AG04449 (cell line): ENCODE measurements around the gene HIRA.
A peak's percentile ranks its signal among the peaks of the same experiment; 100 is the strongest.

Experiments used
- CTCF ChIA-PET: fragments of 350-600 bp; formaldehyde crosslinking; extraction: SDS; loops from one replicate; lab custom pipeline; 2021; ENCODE audit warnings: antibody characterized with exemption; lab: Yijun Ruan, JAX
- POLR2A ChIA-PET: fragments of 400-600, 350-600 bp; formaldehyde crosslinking; extraction: SDS; loops from one replicate; lab custom pipeline; 2020; ENCODE audit warnings: antibody characterized with exemption, inconsistent platforms; lab: Yijun Ruan, JAX
- DNase-seq: peaks from one replicate; pipeline ENCODE4 v3.0.0-alpha.2; 2010; ENCODE audit warnings: low read depth, low spot score
- H3K4me3 ChIP-seq: 2 replicates; pipeline ENCODE4 v1.5.1; 2011; ENCODE audit warnings: low read depth, mild to moderate bottlenecking, control low read depth, low read length
- CTCF ChIP-seq: IDR thresholded peaks from one replicate; pipeline ENCODE4 v1.5.1; 2011; ENCODE audit warnings: mild to moderate bottlenecking, moderate library complexity, low read length, control low read depth, inconsistent platforms; ENCODE audit not compliant: insufficient read depth; ENCODE audit errors: missing control alignments

The HIRA gene

GRCh38 chr22:19430890-19431541 lies 517 bp downstream of the HIRA start:
- peak; percentile 22 for TF ChIP-seq CTCF
- H3K4me3 ChIP-seq, result peak overlapping the region; percentile 91
- ChIA-PET CTCF (interaction anchor here (1.1 kb wide), 1 partner anchor 10 kb away, joined by 7 read pairs; no protein-coding TSS in a partner anchor), POLR2A (interaction anchor here (1.0 to 1.4 kb wide), 2 partner anchors 13 to 48 kb away, joined by 4 to 6 read pairs; partner anchors contain the start of genes CDC45 and UFD1)
- DNase-seq, result no peak

- ChIA-PET CTCF (interaction anchor here (0.7 to 1.1 kb wide), 3 partner anchors 9 to 202 kb away, joined by 3 to 7 read pairs (median 5); no protein-coding TSS in a partner anchor), POLR2A (no interaction called here)
- TF ChIP-seq CTCF, result no peak
- peak overlapping the region; percentile 91 for H3K4me3 ChIP-seq
- DNase-seq, result no peak
Observed at GRCh38 chr22:19429950-19430889, 1.3 kb downstream of the HIRA start.

GRCh38 chr22:19424186-19424500 lies 7.4 kb downstream of the HIRA start:
- no peak overlapping the region for H3K4me3 ChIP-seq
- no peak for TF ChIP-seq CTCF
- ChIA-PET POLR2A (no interaction called here), CTCF (interaction anchor here (0.7 kb wide), 1 partner anchor 124 kb away, joined by 3 read pairs; no protein-coding TSS in a partner anchor)
- DNase-seq, result no peak

GRCh38 chr22:19422440-19423301 lies 8.9 kb downstream of the HIRA start:
- H3K4me3 ChIP-seq, result no peak overlapping the region
- CTCF ChIA-PET, result interaction anchor here (1.0 to 2.0 kb wide), 2 partner anchors 8 to 11 kb away, joined by 3 to 7 read pairs; no protein-coding TSS in a partner anchor
- no peak for TF ChIP-seq CTCF
- POLR2A ChIA-PET, result no interaction called here
- no peak for DNase-seq

GRCh38 chr22:19420321-19420720 lies 11.2 kb downstream of the HIRA start:
- CTCF ChIA-PET, result interaction anchor here (2.0 kb wide), 1 partner anchor 10 kb away, joined by 7 read pairs; no protein-coding TSS in a partner anchor
- H3K4me3 ChIP-seq, result no peak overlapping the region
- no peak for DNase-seq
- POLR2A ChIA-PET, result no interaction called here
- TF ChIP-seq CTCF, result no peak
